WTC11 (cell line): ENCODE measurements around the gene LILRB2. TPM values are rescaled to one million over a fixed set of nuclear protein-coding genes. Genes with fewer than 3 reads are reported as not detected.
"Not testable (repeated sequence)": the region's sequence is repeated elsewhere in the genome, so short reads cannot be mapped to it uniquely, and the experiment has no call there.

ENCODE experiments used
- ATAC-seq: fragments of 200-7000 bp; cut with Tn5 transposase; 2 replicates; pipeline ENCODE4 v1.10.0; 2021; ENCODE audit warnings: mild to moderate bottlenecking, moderate library complexity
- CTCF ChIA-PET: fragments of 300-600 bp; sonication (Branson Sonifier 250); formaldehyde crosslinking; loops from one replicate; lab custom pipeline; 2021; ENCODE audit warnings: antibody characterized with exemption; lab: Charles Lee
- POLR2A ChIA-PET: fragments of 350-600 bp; sonication (Branson Sonifier 250); formaldehyde crosslinking; loops from one replicate; lab custom pipeline; 2021; ENCODE audit warnings: antibody characterized with exemption; lab: Charles Lee
- DNase-seq: peaks from one replicate; pipeline ENCODE4 v3.0.0; 2021; ENCODE audit warnings: low spot score
- H3K27ac Mint-ChIP-seq: 2 replicates; pipeline ENCODE4 v1.8.0; 2021; ENCODE audit warnings: mixed read lengths
- H3K27me3 Mint-ChIP-seq: 2 replicates; pipeline ENCODE4 v1.8.0; 2021; ENCODE audit warnings: low read depth, mild to moderate bottlenecking, moderate library complexity, mixed read lengths
- H3K36me3 Mint-ChIP-seq: 2 replicates; pipeline ENCODE4 v1.8.0; 2021; ENCODE audit warnings: mixed read lengths
- H3K4me1 Mint-ChIP-seq: 2 replicates; pipeline ENCODE4 v1.8.0; 2022; ENCODE audit warnings: mixed read lengths
- H3K4me3 Mint-ChIP-seq: 2 replicates; pipeline ENCODE4 v1.8.0; 2021; ENCODE audit warnings: mild to moderate bottlenecking, moderate library complexity, mixed read lengths
- H3K9me3 Mint-ChIP-seq: 2 replicates; pipeline ENCODE4 v1.8.0; 2021; ENCODE audit warnings: mixed read lengths
- CREM ChIP-seq: sonication (generic); formaldehyde crosslinking; IDR thresholded peaks from 2 replicates; pipeline ENCODE4 v1.8.1; 2022; ENCODE audit warnings: mild to moderate bottlenecking, missing genetic modification reagents, moderate library complexity
- ERG ChIP-seq: fragments of 250-450 bp; sonication (Bioruptor Pico); IDR thresholded peaks from 2 replicates; pipeline ENCODE4 v1.8.0; 2021; ENCODE audit warnings: mild to moderate bottlenecking
- FOXK1 ChIP-seq: sonication (generic); formaldehyde crosslinking; IDR thresholded peaks from 2 replicates; pipeline ENCODE4 v1.8.0; 2022; ENCODE audit warnings: mild to moderate bottlenecking, moderate library complexity, missing genetic modification reagents
- GRHL2 ChIP-seq: fragments of 250-450 bp; sonication (Bioruptor Pico); IDR thresholded peaks from 2 replicates; pipeline ENCODE4 v1.8.0; 2022; ENCODE audit warnings: mild to moderate bottlenecking, moderate library complexity; ENCODE audit not compliant: insufficient replicate concordance, severe bottlenecking
- IRF2 ChIP-seq: sonication (generic); formaldehyde crosslinking; IDR thresholded peaks from 2 replicates; pipeline ENCODE4 v1.8.0; 2022; ENCODE audit warnings: low read depth, missing genetic modification reagents, borderline replicate concordance
- NR1H2 ChIP-seq: sonication (generic); formaldehyde crosslinking; IDR thresholded peaks from 2 replicates; pipeline ENCODE4 v1.9.0; 2021; ENCODE audit warnings: mild to moderate bottlenecking, moderate library complexity, missing genetic modification reagents
- ZNF317 ChIP-seq: sonication (generic); formaldehyde crosslinking; IDR thresholded peaks from 2 replicates; pipeline ENCODE4 v1.8.1; 2023; ENCODE audit warnings: low read depth, mild to moderate bottlenecking, moderate library complexity, missing genetic modification reagents, borderline replicate concordance
- ZNF512 ChIP-seq: sonication (generic); formaldehyde crosslinking; IDR thresholded peaks from 2 replicates; pipeline ENCODE4 v1.8.1; 2022; ENCODE audit warnings: missing genetic modification reagents, borderline replicate concordance
- ZNF532 ChIP-seq: fragments of 250-450 bp; sonication (Bioruptor Pico); IDR thresholded peaks from 2 replicates; pipeline ENCODE4 v1.9.0; 2021; ENCODE audit warnings: mild to moderate bottlenecking, borderline replicate concordance
- total RNA-seq: library from RNA; stranded (reverse); gene quantifications from 3 replicates; pipeline ENCODE4 v1.2.3, GENCODE V29; 2021

Gene LILRB2
- total RNA-seq, 1 experiment from 2014 or later: not detected

GRCh38 chr19:54279406-54279962 lies 1.4 kb downstream of the LILRB2 start (continued):
- no peak for TF ChIP-seq CREM
- no peak for TF ChIP-seq ZNF317 (CRISPR knock-in tag)
- no peak for TF ChIP-seq FOXK1
- no peak for TF ChIP-seq NR1H2 (CRISPR knock-in tag)
- TF ChIP-seq IRF2 (CRISPR knock-in tag): no peak
- TF ChIP-seq ZNF532 (CRISPR knock-in tag): no peak
- TF ChIP-seq GRHL2 (CRISPR knock-in tag): no peak
- no peak for TF ChIP-seq ERG (CRISPR knock-in tag)
- no peak for TF ChIP-seq ZNF512 (CRISPR knock-in tag)

GRCh38 chr19:54278571-54279195 lies 2.2 kb downstream of the LILRB2 start:
- not testable (repeated sequence) for H3K9me3 Mint-ChIP-seq, DNase-seq, H3K4me3 Mint-ChIP-seq, H3K36me3 Mint-ChIP-seq, ATAC-seq, H3K4me1 Mint-ChIP-seq, H3K27ac Mint-ChIP-seq
- POLR2A ChIA-PET: interaction anchor here (1.0 kb wide), 1 partner anchor 89 kb away, joined by 3 read pairs; the partner anchor contains the start of gene MBOAT7
- CTCF ChIA-PET: interaction anchor here (3.0 kb wide), 1 partner anchor 12 kb away, joined by 17 read pairs; no protein-coding TSS in a partner anchor
- peaks cover 11% of the 10 kb centered on the region for H3K27me3 Mint-ChIP-seq

GRCh38 chr19:54278056-54278455 lies 2.9 kb downstream of the LILRB2 start:
- H3K27me3 Mint-ChIP-seq: peaks cover 14% of the 10 kb centered on the region
- H3K36me3 Mint-ChIP-seq, H3K4me3 Mint-ChIP-seq, DNase-seq, H3K9me3 Mint-ChIP-seq, ATAC-seq, H3K4me1 Mint-ChIP-seq, H3K27ac Mint-ChIP-seq: not testable (repeated sequence)
- POLR2A ChIA-PET: interaction anchor here (1.0 kb wide), 1 partner anchor 89 kb away, joined by 3 read pairs; the partner anchor contains the start of gene MBOAT7
- CTCF ChIA-PET: interaction anchor here (1.8 kb wide), 1 partner anchor 12 kb away, joined by 9 read pairs; no protein-coding TSS in a partner anchor

GRCh38 chr19:54277111-54277615 lies 3.7 kb downstream of the LILRB2 start:
- POLR2A ChIA-PET, H3K27ac Mint-ChIP-seq, H3K36me3 Mint-ChIP-seq, DNase-seq, H3K4me3 Mint-ChIP-seq, H3K9me3 Mint-ChIP-seq, ATAC-seq, H3K4me1 Mint-ChIP-seq: not testable (repeated sequence)
- peaks cover 15% of the 10 kb centered on the region for H3K27me3 Mint-ChIP-seq
- CTCF ChIA-PET: interaction anchor here (1.8 kb wide), 1 partner anchor 11 kb away, joined by 9 read pairs; no protein-coding TSS in a partner anchor
